Adipose tissue (tissue), 3 donors: ENCODE data around the gene GAGE12E. TPM values are rescaled to one million over a fixed set of nuclear protein-coding genes. Genes with fewer than 3 reads are reported as not detected.
"Not testable (repeated sequence)": the region's sequence is repeated elsewhere in the genome, so short reads cannot be mapped to it uniquely, and the experiment has no call there.

ENCODE experiments used
- H3K27ac ChIP-seq: one replicate; pipeline ENCODE4 v1.5.1; 2013; ENCODE audit warnings: low read depth, low read length
- WGBS, 3 donors: extraction: QIAGEN DNeasy Blood & Tissue Kit; methylation state at CpG; one replicate each; pipeline ENCODE4 v1.1.7; 2013; 5-methylcytosine and 5-hydroxymethylcytosine counted together
- polyA plus RNA-seq, 3 donors: library from polyadenylated mRNA; stranded (reverse); fragments of 200-250 nt; gene quantifications; one replicate each; pipeline ENCODE4 v1.2.3, GENCODE V29; 2013
- donor health status: healthy with polysubstance abuse.
- donor health status: Bipolar disorder and iron deficiency.
- donor health status: healthy.

The GAGE12E gene
- polyA plus RNA-seq, result not detected

GRCh38 chrX:49550989-49551388 is at the start of gene GAGE12E:
TSS of gene GAGE12E (plus strand) at chrX:49551289. CDS start at chrX:49552444, 1,155 bp downstream.
- H3K27ac ChIP-seq, result not testable (repeated sequence)
- no CpG with 5 or more reads among the region's 16 CpGs for WGBS, 3 donors

GRCh38 chrX:49531877-49532276 is 19.2 kb upstream of the GAGE12E start, which contains the start of gene GAGE12C:
TSS of gene GAGE12C (plus strand) at chrX:49532177. CDS start at chrX:49533332, 1,155 bp downstream.
- WGBS, 3 donors, result no CpG with 5 or more reads among the region's 16 CpGs
- not testable (repeated sequence) for H3K27ac ChIP-seq

DNA sequence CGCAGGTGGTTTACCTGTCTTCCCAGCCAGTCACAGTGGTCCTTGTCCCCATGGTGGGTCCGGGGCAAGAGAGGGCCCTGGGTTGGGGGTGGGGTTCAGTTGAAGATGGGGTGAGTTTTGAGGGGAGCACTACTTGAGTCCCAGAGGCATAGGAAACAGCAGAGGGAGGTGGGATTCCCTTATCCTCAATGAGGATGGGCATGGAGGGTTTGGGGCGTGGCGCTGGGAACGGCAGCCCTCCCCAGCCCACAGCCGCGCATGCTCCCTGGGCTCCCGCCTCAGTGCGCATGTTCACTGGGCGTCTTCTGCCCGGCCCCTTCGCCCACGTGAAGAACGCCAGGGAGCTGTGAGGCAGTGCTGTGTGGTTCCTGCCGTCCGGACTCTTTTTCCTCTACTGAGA is 9.7 kb upstream of the GAGE12E start, which contains the start of gene GAGE12D:
GAGE12D (plus strand) TSS at position 301 of the 400 bp plus-strand sequence. CDS start 1,155 bp downstream, outside the sequence.
- H3K27ac ChIP-seq, result not testable (repeated sequence)
- no CpG with 5 or more reads among the region's 16 CpGs for WGBS, 3 donors

GRCh38 chrX:49560542-49560941 is 9.5 kb downstream of the GAGE12E start, which contains the start of gene GAGE12F:
TSS of gene GAGE12F (plus strand) at chrX:49560842. CDS start at chrX:49561997, 1,155 bp downstream.
- no CpG with 5 or more reads among the region's 16 CpGs for WGBS, 3 donors
- H3K27ac ChIP-seq, result not testable (repeated sequence)

DNA sequence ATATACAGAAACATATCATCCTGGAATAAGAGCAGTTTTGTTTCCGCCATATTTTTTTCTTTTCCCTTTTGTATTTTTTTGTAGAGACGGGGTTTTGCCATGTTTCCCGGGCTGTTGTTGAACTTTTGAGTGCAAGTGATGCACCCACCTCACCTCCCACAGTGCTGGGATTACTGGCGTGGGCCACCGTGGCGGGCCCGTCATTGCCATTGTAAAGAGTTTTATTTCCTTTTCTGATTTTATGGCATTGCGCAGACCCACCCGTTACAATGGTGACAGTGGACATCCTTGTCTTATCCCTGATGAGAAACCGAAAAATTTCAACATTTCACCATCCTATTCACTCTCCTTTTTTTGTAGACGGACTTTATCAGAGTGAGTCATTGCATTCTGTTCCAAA is 17.6 kb downstream of the GAGE12E start:
- not testable (repeated sequence) for H3K27ac ChIP-seq
- no CpG with 5 or more reads among the region's 11 CpGs for WGBS, 3 donors

- not testable (repeated sequence) for H3K27ac ChIP-seq
- no CpG with 5 or more reads among the region's 13 CpGs for WGBS, 3 donors
Measured at GRCh38 chrX:49569152-49569551, 18.1 kb downstream of the GAGE12E start.

DNA sequence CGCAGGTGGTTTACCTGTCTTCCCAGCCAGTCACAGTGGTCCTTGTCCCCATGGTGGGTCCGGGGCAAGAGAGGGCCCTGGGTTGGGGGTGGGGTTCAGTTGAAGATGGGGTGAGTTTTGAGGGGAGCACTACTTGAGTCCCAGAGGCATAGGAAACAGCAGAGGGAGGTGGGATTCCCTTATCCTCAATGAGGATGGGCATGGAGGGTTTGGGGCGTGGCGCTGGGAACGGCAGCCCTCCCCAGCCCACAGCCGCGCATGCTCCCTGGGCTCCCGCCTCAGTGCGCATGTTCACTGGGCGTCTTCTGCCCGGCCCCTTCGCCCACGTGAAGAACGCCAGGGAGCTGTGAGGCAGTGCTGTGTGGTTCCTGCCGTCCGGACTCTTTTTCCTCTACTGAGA is 19.0 kb downstream of the GAGE12E start, which contains the start of gene GAGE12G:
GAGE12G (plus strand) TSS at position 301 of the 400 bp plus-strand sequence. CDS start 1,155 bp downstream, outside the sequence.
- not testable (repeated sequence) for H3K27ac ChIP-seq
- WGBS, 3 donors, result no CpG with 5 or more reads among the region's 16 CpGs

DNA sequence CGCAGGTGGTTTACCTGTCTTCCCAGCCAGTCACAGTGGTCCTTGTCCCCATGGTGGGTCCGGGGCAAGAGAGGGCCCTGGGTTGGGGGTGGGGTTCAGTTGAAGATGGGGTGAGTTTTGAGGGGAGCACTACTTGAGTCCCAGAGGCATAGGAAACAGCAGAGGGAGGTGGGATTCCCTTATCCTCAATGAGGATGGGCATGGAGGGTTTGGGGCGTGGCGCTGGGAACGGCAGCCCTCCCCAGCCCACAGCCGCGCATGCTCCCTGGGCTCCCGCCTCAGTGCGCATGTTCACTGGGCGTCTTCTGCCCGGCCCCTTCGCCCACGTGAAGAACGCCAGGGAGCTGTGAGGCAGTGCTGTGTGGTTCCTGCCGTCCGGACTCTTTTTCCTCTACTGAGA is 28.6 kb downstream of the GAGE12E start, which contains the start of gene GAGE12H:
GAGE12H (plus strand) TSS at position 301 of the 400 bp plus-strand sequence. CDS start 1,155 bp downstream, outside the sequence.
- not testable (repeated sequence) for H3K27ac ChIP-seq
- WGBS, 3 donors, result no CpG with 5 or more reads among the region's 16 CpGs

GRCh38 chrX:49589196-49589595 is 38.1 kb downstream of the GAGE12E start, which contains the start of gene GAGE2A:
TSS of gene GAGE2A (plus strand) at chrX:49589496. CDS start at chrX:49590651, 1,155 bp downstream.
- not testable (repeated sequence) for H3K27ac ChIP-seq
- WGBS, 3 donors, result no CpG with 5 or more reads among the region's 16 CpGs

- not testable (repeated sequence) for H3K27ac ChIP-seq
- 89 to 91% (median 90%) methylated on average over 24 to 25 of the region's 37 CpGs for WGBS, 3 donors
Measured at GRCh38 chrX:49589769-49590478, 38.8 kb downstream of the GAGE12E start.

DNA sequence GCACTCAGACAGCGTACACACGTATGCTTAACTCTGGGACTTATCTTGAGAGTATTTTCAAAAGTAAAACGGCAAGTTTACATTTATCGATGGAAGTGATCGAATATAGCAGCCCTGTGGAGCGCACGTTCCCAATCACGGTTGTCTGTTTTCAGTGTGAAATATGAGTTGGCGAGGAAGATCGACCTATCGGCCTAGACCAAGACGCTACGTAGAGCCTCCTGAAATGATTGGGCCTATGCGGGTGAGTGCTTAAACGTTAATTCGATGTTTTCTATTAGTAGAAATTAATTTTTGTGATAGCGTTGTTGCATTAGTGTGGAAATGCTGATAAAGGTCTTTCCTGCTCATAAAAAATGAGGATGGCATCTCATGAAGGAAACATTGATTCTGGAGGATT is 39.4 kb downstream of the GAGE12E start:
- WGBS, 3 donors, result 91 to 92% (median 91%) methylated on average over 10 to 11 of the region's 17 CpGs
- H3K27ac ChIP-seq, result not testable (repeated sequence)

GRCh38 chrX:49598720-49599119 is 47.6 kb downstream of the GAGE12E start, which contains the start of gene GAGE1:
TSS of gene GAGE1 (plus strand) at chrX:49599020. CDS start at chrX:49600175, 1,155 bp downstream.
- WGBS, 3 donors, result no CpG with 5 or more reads among the region's 16 CpGs
- not testable (repeated sequence) for H3K27ac ChIP-seq

Other genes with a start within 250 kb of the GAGE12E start
- not detected for gene GAGE10, start 247.6 kb upstream of the GAGE12E start, polyA plus RNA-seq
- not detected for gene GAGE12J, start 229.3 kb upstream of the GAGE12E start, polyA plus RNA-seq
- not detected for gene GAGE13, start 219.7 kb upstream of the GAGE12E start, polyA plus RNA-seq
- gene GAGE12C, start 19.1 kb upstream of the GAGE12E start, polyA plus RNA-seq, result not detected
- gene GAGE12D, start 9.6 kb upstream of the GAGE12E start, polyA plus RNA-seq, result not detected
- not detected for gene GAGE12F, start 9.6 kb downstream of the GAGE12E start, polyA plus RNA-seq
- gene GAGE12G, start 19.1 kb downstream of the GAGE12E start, polyA plus RNA-seq, result not detected
- gene GAGE12H, start 28.7 kb downstream of the GAGE12E start, polyA plus RNA-seq, result not detected
- gene GAGE2A, start 38.2 kb downstream of the GAGE12E start, polyA plus RNA-seq, result not detected
- not detected for gene GAGE1, start 47.7 kb downstream of the GAGE12E start, polyA plus RNA-seq
- not detected for gene PAGE1, start 144.7 kb downstream of the GAGE12E start, polyA plus RNA-seq